ENCODE results near the gene ZNF598.
A peak's percentile ranks its signal among the peaks of the same experiment; 100 is the strongest.

Gene ZNF598

GRCh38 chr16:2009791-2010510 is at the start of gene ZNF598:
Gene ZNF598, minus strand, starts transcription at chr16:2009821.
- DNase-seq (ENCODE audit: low read depth in 2 of 2): peak; percentile 83 to 90
- no peak for TF ChIP-seq CTCF (IDR thresholded peaks at IDR 0.05; ENCODE audit: low read depth, low read length)
- peak within 1 kb of the TSS; percentile 63 to 79 for H3K4me3 ChIP-seq (replicated peaks in 1 of 2; ENCODE audit: low read depth in 2 of 2, low read length in 2 of 2)

GRCh38 chr16:2058872-2059271 is 49.3 kb upstream of the ZNF598 start:
- TF ChIP-seq CTCF (IDR thresholded peaks at IDR 0.05; ENCODE audit: low read depth, low read length): no peak
- DNase-seq (ENCODE audit: low read depth in 2 of 2): no peak

GRCh38 chr16:2058420-2058819 is 48.8 kb upstream of the ZNF598 start:
- TF ChIP-seq CTCF (IDR thresholded peaks at IDR 0.05; ENCODE audit: low read depth, low read length): no peak
- DNase-seq (ENCODE audit: low read depth in 2 of 2): no peak
- H3K4me3 ChIP-seq (replicated peaks in 1 of 2; ENCODE audit: low read depth in 2 of 2, low read length in 2 of 2): no peak overlapping the region

More at GRCh38 chr16:2058872-2059271, 49.3 kb upstream of the ZNF598 start:
- no peak overlapping the region for H3K4me3 ChIP-seq (replicated peaks in 1 of 2; ENCODE audit: low read depth in 2 of 2, low read length in 2 of 2)

- TF ChIP-seq CTCF (IDR thresholded peaks at IDR 0.05; ENCODE audit: low read depth, low read length): no peak
- H3K4me3 ChIP-seq (replicated peaks in 1 of 2; ENCODE audit: low read depth in 2 of 2, low read length in 2 of 2): no peak overlapping the region
- no peak for DNase-seq (ENCODE audit: low read depth in 2 of 2)
Measured at GRCh38 chr16:2057438-2057837, 47.8 kb upstream of the ZNF598 start.

- DNase-seq (ENCODE audit: low read depth in 2 of 2): no peak
- peak; percentile 30 for TF ChIP-seq CTCF (IDR thresholded peaks at IDR 0.05; ENCODE audit: low read depth, low read length)
- H3K4me3 ChIP-seq (replicated peaks in 1 of 2; ENCODE audit: low read depth in 2 of 2, low read length in 2 of 2): no peak overlapping the region
Measured at GRCh38 chr16:2056681-2057407, 47.2 kb upstream of the ZNF598 start.

- no peak overlapping the region for H3K4me3 ChIP-seq (replicated peaks in 1 of 2; ENCODE audit: low read depth in 2 of 2, low read length in 2 of 2)
- peak; percentile 18 to 45 for DNase-seq (ENCODE audit: low read depth in 2 of 2)
Measured at GRCh38 chr16:2056077-2056476, 46.5 kb upstream of the ZNF598 start.

More at GRCh38 chr16:2056077-2056476, 46.5 kb upstream of the ZNF598 start:
- peak; percentile 37 for TF ChIP-seq CTCF (IDR thresholded peaks at IDR 0.05; ENCODE audit: low read depth, low read length)
